GM12801 (cell line): ENCODE results near the gene CRTC1.

ENCODE experiments used
- CTCF ChIP-seq: IDR thresholded peaks from one replicate; pipeline ENCODE4 v1.5.1; 2011; ENCODE audit warnings: control low read depth; ENCODE audit not compliant: insufficient read length; ENCODE audit errors: extremely low read depth

CRTC1 gene

GRCh38 chr19:18763674-18764590, 80.5 kb downstream of the CRTC1 start:
- TF ChIP-seq CTCF = no peak

- no peak for TF ChIP-seq CTCF
Observed at GRCh38 chr19:18764591-18765051, 81.1 kb downstream of the CRTC1 start.

GRCh38 chr19:18765224-18765623, 81.7 kb downstream of the CRTC1 start:
- TF ChIP-seq CTCF = no peak

- TF ChIP-seq CTCF = no peak
Observed at GRCh38 chr19:18768046-18768771, 84.7 kb downstream of the CRTC1 start.

- TF ChIP-seq CTCF = no peak
Observed at GRCh38 chr19:18768997-18769891, 85.8 kb downstream of the CRTC1 start.

GRCh38 chr19:18769989-18770528, 86.6 kb downstream of the CRTC1 start:
- no peak for TF ChIP-seq CTCF
